ENCODE data around the gene TEX38. TPM values are rescaled to one million over a fixed set of nuclear protein-coding genes. Genes with fewer than 3 reads are reported as not detected.

The TEX38 gene
- total RNA-seq, 1 donor from 2014 or later: not detected

DNA sequence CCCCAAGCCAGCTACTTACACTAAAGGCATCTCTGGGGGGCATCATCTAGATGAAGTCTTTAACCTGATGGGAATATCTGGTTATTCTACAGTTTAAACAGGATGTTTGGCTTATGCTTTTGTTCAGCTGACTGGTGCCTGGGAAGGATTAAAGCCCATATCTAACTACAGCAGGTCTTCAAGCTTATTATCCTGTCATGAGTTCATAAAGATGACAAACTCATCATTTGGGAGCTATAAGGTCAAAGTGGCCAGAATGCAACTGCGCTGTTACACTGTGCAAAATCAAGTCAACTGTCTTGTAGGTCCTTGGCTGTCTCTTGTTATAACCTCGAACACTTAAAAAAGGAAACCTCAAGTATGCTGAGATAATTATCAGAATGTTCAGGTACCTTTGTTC, 36.4 kb upstream of the TEX38 start:
- Histone ChIP-seq H3K4me1 (no peaks in the 10 kb centered on the region), H3K9me3 (no peaks in the 10 kb centered on the region), H3K27me3 (no peaks in the 10 kb centered on the region), H3K36me3 (peaks cover 0 to 31% of the 10 kb centered on the region in 2 donors), H3K27ac (no peak overlapping the region), H3K4me3 (no peak overlapping the region)
- TF ChIP-seq POLR2A (IDR thresholded peaks at IDR 0.05): no peak
- no peak for TF ChIP-seq POLR2AphosphoS5 (IDR thresholded peaks at IDR 0.05; ENCODE audit: insufficient read depth in 1 of 2, low read depth in 1 of 2)
- intact Hi-C loops (cut with DNase I): no loop called here
- no peak for DNase-seq (ENCODE audit: extremely low spot score in 2 of 2)

DNA sequence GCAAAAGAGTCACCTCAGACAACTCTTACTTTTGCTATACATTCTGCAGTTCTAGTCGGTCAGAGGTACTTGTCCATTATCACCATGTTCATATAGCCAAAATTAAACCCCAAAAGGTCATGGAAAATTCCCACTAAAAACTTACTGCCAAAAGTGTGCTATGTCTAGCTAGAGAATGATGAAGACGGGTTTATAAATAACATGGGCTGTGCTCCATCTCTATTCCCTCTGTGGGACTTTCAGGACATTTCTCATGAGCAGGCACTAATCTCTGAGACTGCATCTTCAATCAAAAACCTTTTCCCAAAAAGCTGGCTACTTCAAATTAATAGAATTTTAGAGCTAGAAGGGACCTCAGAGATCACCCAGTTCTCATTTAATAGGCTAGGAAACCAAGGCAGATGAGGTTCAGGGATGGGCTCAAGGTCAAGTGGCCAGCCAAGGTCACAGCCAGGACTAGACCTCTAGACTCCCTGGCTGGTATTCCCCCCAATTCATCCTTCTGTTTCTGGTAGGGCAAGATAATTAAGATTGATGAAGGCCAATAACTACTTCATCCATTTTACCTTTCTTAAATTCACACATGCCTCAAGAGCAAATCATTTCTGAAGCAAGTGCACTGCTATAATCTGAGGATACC, 34.1 kb upstream of the TEX38 start:
- no peak overlapping the region for H3K27ac ChIP-seq
- peaks cover 0 to 27% of the 10 kb centered on the region in 2 donors for H3K36me3 ChIP-seq
- DNase-seq (ENCODE audit: extremely low spot score in 2 of 2): no peak
- no peaks in the 10 kb centered on the region for H3K4me1 ChIP-seq
- H3K4me3 ChIP-seq: no peak overlapping the region
- TF ChIP-seq POLR2AphosphoS5 (IDR thresholded peaks at IDR 0.05; ENCODE audit: insufficient read depth in 1 of 2, low read depth in 1 of 2) (no peak), POLR2A (IDR thresholded peaks at IDR 0.05) (no peak)
- TF ChIP-seq, protein P1, sequence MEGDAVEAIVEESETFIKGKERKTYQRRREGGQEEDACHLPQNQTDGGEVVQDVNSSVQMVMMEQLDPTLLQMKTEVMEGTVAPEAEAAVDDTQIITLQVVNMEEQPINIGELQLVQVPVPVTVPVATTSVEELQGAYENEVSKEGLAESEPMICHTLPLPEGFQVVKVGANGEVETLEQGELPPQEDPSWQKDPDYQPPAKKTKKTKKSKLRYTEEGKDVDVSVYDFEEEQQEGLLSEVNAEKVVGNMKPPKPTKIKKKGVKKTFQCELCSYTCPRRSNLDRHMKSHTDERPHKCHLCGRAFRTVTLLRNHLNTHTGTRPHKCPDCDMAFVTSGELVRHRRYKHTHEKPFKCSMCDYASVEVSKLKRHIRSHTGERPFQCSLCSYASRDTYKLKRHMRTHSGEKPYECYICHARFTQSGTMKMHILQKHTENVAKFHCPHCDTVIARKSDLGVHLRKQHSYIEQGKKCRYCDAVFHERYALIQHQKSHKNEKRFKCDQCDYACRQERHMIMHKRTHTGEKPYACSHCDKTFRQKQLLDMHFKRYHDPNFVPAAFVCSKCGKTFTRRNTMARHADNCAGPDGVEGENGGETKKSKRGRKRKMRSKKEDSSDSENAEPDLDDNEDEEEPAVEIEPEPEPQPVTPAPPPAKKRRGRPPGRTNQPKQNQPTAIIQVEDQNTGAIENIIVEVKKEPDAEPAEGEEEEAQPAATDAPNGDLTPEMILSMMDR (IDR thresholded peaks at IDR 0.05): no peak
- no peaks in the 10 kb centered on the region for H3K27me3 ChIP-seq
- no peaks in the 10 kb centered on the region for H3K9me3 ChIP-seq
- intact Hi-C loops (cut with DNase I): no loop called here

- no peak for DNase-seq (ENCODE audit: extremely low spot score in 2 of 2)
- Histone ChIP-seq H3K27ac (no peak overlapping the region), H3K36me3 (peaks cover 0 to 23% of the 10 kb centered on the region in 2 donors), H3K4me3 (no peak overlapping the region), H3K27me3 (no peaks in the 10 kb centered on the region), H3K4me1 (peaks cover 11% of the 10 kb centered on the region), H3K9me3 (no peaks in the 10 kb centered on the region)
- TF ChIP-seq, protein P1 (IDR thresholded peaks at IDR 0.05): no peak
- no peak for TF ChIP-seq POLR2AphosphoS5 (IDR thresholded peaks at IDR 0.05; ENCODE audit: insufficient read depth in 1 of 2, low read depth in 1 of 2)
- TF ChIP-seq POLR2A (IDR thresholded peaks at IDR 0.05): no peak
- intact Hi-C loops (cut with DNase I): no loop called here
Observed at GRCh38 chr1:46638921-46639320, 32.7 kb upstream of the TEX38 start.

DNA sequence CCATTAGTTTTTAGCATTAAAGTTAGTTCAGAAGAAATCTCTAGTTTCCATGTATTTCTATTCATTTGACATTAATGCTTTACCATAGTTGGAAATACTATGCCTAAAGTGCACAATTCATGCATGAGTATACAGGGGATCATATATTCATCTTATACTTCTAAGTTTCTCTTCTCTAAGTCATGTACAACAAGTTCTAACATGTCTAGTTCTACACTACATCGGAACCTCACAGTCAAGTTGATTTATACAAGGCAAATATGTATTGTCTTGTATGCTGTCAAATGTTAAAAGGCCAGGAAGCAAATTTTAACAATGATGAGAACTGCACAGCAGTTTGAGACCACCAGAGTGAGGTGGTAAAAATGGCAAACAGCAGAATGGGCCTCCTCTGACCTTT, 32.1 kb upstream of the TEX38 start:
- Histone ChIP-seq H3K36me3 (peaks cover 0 to 21% of the 10 kb centered on the region in 2 donors), H3K4me3 (no peak overlapping the region), H3K9me3 (no peaks in the 10 kb centered on the region), H3K4me1 (peaks cover 11% of the 10 kb centered on the region), H3K27ac (no peak overlapping the region), H3K27me3 (no peaks in the 10 kb centered on the region)
- no peak for DNase-seq (ENCODE audit: extremely low spot score in 2 of 2)
- TF ChIP-seq POLR2AphosphoS5 (IDR thresholded peaks at IDR 0.05; ENCODE audit: insufficient read depth in 1 of 2, low read depth in 1 of 2): no peak
- TF ChIP-seq POLR2A (IDR thresholded peaks at IDR 0.05): no peak
- TF ChIP-seq, protein P1 (IDR thresholded peaks at IDR 0.05): no peak
- intact Hi-C loops (cut with DNase I): no loop called here

DNA sequence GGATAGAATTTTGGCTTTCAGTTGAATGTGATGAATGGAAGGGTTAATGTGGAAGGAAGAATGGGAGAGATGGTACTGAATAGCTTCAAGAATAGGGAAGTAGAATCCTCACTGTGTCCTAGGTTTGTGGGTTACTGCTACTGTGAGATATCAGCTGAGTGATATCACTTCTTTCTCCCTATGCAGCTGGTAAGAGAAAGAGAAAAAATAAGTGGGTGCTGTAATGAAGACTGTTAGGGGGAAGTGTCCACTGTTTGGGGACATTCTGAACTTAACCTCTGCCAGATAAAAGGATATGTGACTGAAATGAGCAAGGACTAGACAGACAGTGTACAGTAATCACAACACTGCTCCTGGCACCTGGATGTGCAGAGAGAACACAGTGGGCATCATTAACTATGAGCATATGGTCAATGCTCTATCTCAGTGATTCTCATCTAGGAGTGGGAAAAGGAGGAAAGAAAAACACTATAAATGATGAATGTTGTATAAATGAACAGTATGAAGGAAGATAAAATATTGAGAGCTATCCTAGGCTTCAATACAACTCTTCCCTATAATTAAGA, 29.5 kb upstream of the TEX38 start:
- no peaks in the 10 kb centered on the region for H3K27me3 ChIP-seq
- peaks cover 11% of the 10 kb centered on the region for H3K4me1 ChIP-seq
- no peak for TF ChIP-seq POLR2AphosphoS5 (IDR thresholded peaks at IDR 0.05; ENCODE audit: insufficient read depth in 1 of 2, low read depth in 1 of 2)
- no peak for TF ChIP-seq POLR2A (IDR thresholded peaks at IDR 0.05)
- TF ChIP-seq, protein P1 (IDR thresholded peaks at IDR 0.05): no peak
- no peaks in the 10 kb centered on the region for H3K9me3 ChIP-seq
- intact Hi-C loops (cut with DNase I): no loop called here
- H3K27ac ChIP-seq: no peak overlapping the region
- H3K36me3 ChIP-seq: peaks cover 0 to 8% of the 10 kb centered on the region in 2 donors
- H3K4me3 ChIP-seq: no peak overlapping the region
- no peak for DNase-seq (ENCODE audit: extremely low spot score in 2 of 2)

Data from vagina (tissue), 2 donors.